Stimulated activated CD4-positive, alpha-beta T cell treated with anti-CD3 and anti-CD28 coated beads, TNF-alpha, amount 100 ng/mL, for 24 hours (primary cell): ENCODE results near the gene VASN.
"Not testable (repeated sequence)": the region's sequence is repeated elsewhere in the genome, so short reads cannot be mapped to it uniquely, and the experiment has no call there.

ENCODE experiments used
- DNase-seq, 3 experiments: peaks; one replicate each; pipeline ENCODE4 v3.0.0-alpha.2; 2020; ENCODE audit warnings: low read depth in 3 of 3

The VASN gene

DNA sequence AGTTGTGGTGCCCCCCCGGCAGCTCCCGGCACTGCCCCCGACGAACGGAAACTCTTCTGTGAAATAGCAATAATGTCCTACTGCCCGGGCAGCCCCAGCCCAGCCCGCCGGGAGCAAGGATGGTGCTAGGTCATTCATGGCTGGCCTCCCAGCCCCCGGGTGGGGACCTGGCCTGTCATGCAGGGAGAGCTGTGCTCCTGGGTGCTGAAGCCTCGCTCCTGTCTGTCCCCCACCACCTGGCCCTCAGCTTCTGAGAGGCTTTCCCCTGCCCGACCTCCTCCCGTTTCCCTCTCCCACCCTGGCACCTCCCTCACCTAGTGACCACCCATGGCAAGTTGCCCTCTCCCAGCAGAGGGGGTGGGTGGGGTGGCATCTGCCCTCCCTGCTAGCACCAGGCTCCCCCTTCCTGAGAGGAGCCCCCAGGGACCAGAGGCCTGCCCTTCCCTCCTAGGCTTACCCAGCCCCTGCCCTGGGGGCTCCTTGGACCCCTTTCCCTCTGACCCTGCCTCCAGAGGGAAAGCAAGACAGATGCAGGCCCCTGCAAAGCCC is 34.0 kb upstream of the VASN start:
- no peak for DNase-seq

DNA sequence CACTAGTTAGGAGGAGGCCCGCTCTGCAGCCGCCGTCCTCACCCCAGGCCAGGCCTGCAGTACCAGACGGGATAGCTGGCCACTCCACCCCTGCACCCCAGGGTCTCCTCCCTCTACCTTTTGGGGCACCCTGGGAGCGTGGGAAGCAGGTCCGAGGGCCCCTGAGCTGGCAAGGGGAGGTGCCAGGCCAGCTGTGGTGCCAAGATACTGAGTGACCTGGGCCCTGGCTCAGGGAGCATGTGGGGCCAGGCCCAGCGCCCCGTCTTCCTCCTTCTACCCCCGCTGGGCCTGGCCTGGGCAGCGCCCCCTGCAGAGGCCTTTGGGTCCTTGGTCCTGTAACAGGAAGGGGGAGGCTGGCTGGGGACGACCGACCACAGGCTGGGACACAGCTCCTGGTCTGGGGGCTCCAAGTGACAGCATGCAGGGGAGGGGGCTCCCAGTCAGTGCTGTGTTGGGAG is 33.5 kb upstream of the VASN start:
- no peak for DNase-seq

DNA sequence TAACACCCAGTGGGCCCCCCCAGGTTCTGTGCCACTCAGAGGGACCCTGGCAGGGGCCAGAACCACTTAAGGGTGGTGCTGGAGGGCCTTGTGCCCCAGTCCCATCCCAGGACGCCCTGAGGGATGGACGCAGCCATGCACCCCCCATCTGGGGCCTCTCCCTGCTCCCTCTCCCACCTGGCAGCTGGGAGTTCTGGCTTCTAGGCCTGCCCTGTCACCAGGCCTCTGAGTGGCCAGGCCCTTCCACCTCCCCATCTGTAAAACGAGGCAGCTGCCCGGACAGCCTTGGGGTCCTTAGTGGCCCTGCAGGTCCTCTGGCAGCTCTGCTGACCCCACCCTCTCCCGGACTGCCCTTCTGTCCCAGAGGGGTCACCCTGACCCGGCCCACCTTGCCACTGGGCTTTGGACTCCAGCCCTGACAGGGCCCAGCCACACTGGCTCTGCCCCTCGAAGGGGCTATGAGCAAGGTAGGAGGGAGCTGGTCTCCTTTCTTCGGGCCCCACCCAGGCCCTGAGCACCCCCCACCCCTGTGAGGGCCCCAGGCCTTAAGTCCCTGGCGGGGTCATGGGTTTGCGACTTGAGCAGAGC is 32.8 kb upstream of the VASN start:
- DNase-seq, result no peak

DNA sequence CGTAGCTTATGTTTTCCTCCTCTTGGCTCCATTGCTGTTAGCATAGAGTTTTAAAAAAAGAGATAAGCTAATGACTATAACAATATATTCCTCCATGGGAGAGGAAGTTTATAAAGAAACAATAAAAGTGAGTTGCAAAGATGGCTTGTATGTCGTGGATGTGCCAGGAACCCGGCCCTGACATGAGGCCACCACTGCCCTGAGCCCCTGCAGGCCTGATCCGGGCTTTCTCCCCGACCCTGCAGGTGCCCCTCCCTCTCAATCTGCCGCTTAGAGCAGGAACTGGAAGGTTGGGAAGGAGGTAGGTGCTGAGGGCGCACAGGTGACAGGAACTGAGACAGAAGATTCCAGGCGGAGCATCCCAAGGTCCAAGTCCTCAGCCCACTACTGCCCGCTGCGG is 32.2 kb upstream of the VASN start:
- no peak for DNase-seq

DNA sequence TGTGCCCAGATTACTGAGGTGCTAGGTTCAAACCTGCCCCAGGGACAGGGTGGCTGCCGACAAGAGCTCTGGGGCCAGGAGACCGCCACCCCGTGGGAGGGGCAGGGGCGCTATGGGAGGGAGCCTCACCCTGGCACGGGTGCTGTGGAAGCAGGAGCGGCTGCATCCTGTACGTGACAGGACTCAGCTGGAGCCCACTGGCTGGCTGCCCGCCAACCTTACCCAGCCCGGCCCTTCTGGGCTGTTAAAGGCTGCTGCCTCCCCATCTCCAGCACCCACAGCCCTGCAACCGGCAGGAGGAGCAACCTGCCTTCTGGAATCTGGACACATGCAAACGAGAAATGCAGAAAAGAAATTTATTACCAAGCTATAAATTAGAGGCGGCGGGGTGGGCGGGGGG is 31.7 kb upstream of the VASN start:
- DNase-seq, result no peak

DNA sequence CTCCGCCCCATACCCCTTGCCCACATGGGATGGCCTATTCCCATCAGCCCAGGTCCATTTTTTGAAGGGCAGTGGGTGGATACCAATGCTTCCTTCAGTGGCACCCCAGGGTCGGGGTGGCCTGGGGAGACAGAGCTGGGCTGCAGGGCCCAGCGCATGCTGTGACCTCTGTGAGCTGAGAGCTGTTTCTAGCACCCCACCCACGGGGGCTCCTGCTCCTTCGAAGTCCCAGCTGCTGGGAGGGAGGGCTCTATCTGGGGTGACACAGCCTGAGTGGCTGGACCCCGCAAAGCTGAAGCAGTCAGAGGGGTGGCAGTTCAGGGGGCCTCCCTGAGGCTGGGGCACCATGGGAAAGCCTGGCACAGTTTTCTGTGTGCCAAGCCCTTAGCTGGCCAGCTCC is 31.2 kb upstream of the VASN start:
- DNase-seq, result no peak

DNA sequence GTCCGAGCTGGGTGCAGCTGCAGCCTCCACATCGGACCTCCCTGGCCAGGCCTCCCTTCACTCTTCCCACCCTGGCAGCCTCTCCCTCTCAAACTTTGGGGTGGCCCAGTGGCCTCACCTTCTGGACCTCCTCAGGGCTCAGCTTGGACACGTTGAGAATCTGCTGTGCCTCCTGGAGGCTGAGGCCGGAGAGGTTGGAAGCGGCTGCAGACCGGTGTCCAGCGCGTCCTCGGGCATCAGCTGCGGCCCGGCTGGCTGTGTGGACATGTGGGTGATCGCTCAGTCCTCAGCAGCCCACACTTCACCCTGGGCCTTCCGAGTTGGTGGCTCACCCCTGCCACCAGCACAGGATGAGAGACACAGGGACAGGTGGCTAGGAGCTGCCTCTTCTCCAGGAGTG is 30.4 kb upstream of the VASN start:
- DNase-seq, result no peak

DNA sequence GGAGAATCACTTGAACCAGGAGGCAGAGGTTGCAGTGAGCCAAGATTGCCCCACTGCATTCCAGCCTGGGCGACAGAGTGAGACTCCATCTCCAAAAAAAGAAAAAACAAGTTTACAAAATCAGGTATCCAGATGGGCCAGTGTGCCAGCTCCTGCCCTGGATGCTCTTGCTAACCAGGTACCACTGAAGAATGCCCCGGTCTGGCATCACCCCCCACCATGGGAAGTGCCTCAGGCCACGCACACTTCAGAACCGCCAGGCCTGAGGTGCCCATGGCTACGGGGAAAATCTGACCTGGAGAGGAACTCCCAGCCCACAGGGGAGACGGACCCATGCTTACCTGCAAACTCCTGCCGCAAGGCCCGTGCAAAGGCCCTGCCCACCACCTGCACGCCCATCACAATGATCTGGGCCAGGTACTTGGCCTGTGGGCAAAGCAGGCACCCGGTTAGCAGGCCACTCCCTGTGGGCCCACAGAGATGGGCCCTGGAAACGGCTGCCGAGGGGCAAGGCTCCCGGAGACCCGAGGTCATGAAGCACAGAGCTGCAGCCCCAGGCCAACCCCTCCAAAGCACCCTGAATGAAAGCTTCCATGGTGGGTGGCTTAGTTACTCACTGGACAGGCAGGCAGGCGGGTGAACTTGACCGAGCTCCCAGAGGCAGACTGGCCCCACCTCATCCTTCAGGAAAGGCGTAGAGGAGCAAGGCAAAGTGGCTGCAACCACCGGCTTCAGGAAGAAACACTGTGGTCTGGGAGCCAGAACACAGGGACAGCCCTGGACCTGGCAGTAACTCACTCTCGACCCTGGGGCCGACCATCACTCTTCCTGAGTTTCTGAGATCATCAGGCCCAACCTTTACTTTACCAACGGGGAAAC is 28.5 kb upstream of the VASN start:
- DNase-seq, result no peak

DNA sequence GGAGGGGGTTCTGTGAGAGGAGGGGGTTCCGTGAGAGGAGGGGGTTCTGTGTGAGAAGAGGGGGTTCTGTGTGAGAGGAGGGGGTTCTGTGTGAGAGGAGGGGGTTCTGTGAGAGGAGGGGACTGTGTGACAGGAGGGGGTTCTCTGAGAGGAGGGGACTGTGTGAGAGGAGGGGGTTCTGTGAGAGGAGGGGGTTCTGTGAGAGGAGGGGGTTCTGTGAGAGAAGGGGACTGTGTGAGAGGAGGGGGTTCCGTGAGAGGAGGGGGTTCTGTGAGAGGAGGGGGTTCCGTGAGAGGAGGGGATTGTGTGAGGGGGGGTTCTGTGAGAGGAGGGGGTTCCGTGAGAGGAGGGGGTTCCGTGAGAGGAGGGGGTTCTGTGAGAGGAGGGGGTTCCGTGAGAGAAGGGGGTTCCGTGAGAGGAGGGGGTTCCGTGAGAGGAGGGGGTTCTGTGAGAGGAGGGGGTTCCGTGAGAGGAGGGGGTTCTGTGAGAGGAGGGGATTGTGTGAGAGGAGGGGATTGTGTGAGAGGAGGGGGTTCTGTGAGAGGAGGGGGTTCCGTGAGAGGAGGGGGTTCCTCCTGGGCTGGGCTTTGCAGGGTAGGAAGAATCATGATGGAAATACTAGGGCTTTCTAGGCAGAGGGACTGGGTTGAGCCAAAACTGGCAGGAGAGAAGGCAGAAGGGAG is 27.2 kb upstream of the VASN start:
- not testable (repeated sequence) for DNase-seq

DNA sequence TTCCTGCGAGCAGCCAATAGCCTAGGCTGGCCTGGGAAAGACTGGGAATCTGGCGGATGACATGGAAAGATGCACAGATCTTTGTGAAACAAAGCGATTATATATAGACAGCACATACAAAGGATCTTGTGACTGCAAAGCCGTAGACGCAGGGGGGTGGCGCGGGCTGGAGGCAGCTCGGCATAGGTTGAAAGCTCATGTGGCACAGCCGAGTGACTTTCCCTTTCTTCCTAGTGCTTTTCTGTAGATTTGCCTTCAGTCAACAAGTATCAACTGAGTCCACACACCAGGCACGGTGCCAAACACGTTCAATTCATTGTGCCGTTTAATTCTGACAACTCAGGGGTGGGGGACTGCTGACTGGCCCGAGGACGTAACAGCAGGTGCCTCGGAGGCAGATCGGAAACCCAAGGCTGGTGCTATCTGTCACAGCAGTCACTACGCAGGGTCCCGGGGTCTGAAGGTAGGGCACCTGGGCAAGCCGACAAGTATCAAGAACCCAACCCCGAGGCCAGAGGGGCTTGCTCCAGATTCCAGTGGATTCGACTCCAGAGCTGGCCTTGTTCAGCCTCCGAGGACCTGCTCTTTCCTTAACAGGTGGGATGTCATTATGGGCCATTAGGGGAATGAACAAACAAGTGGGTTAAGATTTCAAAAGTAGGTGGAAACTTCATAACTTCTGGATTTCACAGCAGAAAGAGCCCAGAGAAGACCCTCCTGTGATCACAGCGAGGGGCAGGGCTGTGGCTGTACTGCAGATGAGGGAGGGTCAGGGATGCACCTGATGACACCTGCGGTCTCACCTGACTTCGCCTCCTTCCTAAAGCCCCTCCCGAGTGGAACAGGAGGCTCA is 26.4 kb upstream of the VASN start:
- DNase-seq, result no peak

DNA sequence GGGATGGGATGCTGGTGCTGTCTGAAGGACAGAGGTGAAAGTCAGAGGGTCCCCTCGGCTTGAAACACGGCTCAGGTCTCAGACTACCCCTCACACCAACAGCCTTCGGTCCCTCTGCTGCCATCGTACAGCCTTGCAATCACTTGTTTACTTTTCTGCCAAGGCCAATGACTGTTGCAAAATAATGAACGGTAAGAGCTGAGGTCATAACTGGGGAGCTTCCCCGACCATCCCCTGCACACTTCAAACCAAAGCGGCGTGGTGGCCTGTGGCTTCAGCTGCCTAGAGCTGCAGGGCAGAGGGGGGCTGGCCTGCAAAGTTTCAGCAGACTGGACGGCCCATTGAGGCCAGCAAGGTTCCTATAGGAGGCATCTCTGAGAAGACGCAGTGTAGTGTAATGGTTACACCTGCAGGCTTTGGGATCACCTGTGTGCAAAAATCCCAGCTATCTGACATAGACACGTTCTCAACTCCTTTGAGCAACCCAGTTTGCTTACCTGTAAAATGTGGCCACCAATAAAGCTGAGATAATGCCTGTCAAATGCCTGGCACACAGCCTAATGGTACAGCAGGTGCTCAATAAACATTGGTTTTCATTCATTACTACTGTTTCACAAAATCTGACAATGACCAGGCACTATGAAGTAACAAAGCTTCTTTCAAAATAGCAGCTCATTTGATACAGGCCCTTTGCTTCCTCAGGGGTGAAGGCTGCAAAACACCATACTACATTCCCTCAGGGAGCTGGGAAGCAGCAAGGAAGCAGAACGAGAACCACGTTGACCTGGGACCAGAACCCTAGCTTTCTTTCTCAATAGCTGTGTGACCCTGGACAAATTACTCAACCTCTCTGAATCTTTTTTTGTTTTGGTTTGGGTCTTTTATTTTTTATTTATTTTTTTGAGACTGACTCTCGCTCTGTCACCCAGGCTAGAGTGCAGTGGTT is 25.5 kb upstream of the VASN start:
- DNase-seq, result no peak

DNA sequence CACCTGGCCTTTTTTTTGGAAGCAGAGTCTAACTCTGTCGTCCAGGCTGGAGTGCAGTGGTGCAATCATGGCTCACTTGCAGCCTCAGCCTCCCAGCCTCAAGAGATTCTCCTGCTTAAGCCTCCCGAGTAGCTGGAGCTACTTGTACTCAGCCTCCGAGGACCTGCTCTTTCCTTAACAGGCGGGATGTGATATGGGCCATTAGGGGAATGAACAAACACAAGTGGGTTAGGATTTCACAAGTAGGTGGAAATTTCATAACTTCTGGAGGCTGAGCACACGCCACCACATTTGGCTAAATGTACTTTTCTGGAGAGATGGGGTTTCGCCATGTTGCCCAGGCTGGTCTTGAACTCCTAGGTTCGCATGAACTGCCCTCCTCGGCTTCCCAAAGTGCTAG is 24.6 kb upstream of the VASN start:
- DNase-seq, result no peak

DNA sequence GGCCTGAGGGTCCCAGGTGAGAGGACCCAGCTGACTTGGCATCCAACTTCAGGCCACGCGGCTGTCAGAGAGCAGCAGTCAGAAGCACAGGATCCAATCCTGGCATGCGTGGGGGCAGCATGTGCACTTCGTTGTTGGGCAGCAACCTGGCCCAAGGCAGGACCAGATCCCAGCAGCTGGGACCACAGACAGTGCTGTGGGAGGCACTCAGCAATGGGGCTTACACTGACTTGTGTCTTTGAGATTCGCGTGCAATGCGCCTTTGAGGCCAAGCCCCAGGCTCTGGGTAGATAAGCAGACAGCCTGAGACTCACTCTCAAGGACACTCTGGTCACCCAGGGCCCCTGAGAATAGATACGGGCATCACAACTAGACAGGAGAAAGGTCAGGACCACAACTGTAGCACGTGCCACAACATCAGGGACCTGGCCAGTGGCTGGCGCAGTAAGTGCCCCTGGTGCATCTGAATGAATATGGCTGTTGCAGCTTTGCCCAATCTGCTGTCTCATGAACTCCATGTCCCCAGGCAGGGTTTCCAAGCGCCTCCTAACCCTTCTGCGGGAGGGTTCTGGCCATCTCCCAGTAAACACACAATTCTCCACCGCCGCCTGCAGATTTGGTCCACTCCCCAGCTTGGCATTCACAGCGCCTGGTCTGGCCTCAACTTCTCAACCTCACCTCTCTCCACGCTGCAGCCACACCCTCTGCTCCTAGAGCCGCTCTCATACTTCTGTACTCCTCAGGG is 23.7 kb upstream of the VASN start:
- DNase-seq, result no peak

DNA sequence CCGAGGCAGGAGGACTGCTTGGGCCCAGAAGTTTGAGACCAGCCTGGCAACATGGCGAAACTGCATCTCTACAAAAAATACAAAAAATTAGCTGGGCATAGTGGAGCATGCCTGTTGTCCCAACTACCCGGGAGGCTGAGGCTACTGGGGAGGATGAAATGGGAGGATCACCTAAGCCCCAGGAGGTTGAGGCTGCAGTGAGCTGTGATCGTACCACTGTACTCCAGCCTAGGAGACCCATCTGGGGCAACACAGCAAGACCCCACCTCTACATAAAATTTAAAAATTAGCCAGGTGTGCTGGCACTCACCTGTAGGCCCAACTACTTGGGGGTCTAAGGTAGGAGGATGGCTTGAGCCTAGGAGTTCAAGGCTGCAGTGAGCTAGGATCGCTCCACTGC is 22.3 kb upstream of the VASN start:
- no peak for DNase-seq

DNA sequence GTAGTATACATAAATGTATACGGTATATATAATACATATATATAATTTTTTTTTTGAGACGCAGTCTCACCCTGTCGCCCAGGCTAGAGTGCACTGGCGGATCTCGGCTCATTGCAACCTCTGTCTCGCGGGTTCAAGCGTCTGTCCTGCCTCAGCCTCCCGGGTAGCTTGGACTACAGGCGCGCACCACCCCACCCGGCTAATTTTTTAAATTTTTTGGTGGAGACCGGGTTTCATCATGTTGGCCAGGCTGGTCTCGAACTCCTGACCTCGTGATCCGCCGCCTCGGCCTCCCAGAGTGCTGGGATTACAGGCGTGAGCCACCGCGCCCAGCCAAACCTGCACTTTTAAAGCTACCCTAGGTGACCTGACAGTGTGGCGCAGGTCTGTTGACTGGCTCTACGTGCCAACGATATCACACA is 21.3 kb upstream of the VASN start:
- no peak for DNase-seq

DNA sequence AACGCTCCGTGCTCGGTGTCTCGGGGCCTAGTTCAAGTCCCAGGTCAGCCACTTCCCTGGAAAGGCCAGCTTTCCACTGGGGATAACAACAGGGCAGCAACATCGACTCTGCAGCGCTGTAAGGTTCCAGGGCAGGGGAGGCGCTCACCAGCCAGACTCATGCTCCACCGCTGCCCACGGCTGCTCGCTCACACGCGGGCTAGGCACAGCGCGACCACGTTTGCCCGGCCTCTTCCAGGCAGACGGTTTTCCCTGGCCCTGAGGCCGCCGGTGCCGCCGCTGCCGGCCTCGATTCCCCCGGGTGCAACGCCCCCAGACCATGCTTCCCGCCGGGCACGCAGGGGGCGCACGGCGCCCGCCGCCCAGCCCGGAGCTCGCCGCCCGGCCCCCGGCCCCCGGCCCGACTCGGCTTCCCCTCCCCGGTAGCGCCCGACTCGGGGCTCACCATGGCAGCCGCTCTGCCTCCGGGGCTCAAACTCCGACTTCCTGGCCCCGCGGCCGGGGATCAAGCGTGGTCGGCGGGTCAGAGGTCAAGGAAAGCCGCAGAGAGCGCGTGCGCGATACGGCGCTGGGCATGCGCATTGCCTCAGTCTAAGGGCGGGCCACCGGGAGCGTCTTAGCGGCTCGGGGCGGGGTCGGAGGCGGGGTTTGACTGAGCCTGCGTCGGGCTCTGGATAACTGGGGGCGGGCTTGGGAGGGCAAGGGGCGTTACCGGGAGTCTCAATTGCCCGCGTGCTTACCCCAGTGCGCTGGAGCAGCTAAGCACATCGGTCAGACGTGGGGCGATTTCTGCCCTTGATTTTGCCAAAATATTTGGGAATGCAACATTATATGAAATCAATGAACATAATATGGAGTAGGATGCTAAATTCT is 20.6 kb upstream of the VASN start, which contains the start of gene PAM16:
PAM16 (minus strand) TSS at position 535 of the 873 bp plus-strand sequence; CDS start at position 448, 87 bp downstream.
- DNase-seq, result peak; percentile 95 to 99 (median 99)

DNA sequence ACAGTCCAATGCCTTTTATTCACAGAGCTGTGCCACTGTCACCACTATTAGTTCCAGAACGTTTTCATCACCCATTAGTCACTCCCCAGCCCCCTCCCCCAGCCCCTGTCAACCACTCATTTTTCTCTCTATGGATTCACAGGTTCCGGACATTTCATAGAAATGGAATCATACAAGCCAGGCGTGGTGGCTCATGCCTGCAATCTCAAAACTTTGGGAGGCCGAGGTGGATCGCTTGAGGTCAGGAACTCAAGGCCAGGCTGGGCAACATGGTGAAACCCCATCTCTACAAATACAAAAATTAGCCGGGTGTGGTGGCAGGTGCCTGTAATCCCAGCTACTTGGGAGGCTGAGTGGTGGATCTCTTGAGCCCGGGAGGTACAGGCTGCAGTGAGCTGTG is 19.8 kb upstream of the VASN start:
- peak in 1 of 3 experiments; percentile 19 for DNase-seq

DNA sequence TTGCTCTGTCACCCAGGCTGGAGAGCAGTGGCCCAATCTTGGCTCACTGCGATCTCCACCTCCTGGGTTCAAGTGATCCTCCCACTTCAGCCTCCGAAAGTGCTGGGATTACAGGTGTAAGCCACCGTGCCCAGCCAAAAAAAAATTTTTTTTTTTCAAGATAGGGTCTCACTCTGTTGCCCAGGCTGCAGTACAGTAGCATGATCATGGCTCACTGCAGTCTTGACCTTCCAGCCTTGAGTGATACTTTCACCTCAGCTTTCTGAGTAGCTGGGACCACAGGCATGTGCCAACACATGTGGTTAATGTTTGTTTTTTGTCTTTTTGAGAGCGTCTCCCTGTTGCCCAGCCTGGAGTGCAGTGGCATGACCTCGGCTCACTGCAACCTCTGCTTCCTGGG is 18.8 kb upstream of the VASN start:
- DNase-seq, result no peak

DNA sequence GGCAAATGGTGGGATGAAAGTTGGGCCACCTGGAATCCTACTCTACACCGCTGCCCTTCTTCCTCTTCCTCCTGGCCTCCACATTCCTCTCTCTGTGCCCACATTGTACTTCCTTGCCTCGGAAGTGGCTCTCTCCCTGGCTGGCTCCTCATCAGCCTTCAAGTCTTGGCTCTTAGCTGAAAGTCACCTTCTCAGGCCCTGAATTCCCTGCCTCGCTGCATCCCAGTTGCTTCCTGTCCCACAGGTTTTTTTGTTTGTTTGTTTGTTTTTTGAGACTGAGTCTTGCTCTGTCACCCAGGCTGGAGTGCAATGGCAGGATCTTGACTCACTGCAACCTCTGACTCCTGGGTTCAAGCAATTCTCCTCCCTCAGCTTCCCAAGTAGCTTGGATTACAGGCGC is 18.0 kb upstream of the VASN start:
- DNase-seq, result no peak
